Spleen (tissue), 11 donors: ENCODE data around the gene C2orf80. TPM values are rescaled to one million over a fixed set of nuclear protein-coding genes. Genes with fewer than 3 reads are reported as not detected.

Experiments used
- DNase-seq: peaks from one replicate; pipeline ENCODE4 v3.0.0-alpha.2; 2020
- H3K27ac ChIP-seq, 8 donors: fragments of 200-600 bp; sonication (generic) in 7 of 8; 1 replicate in 4 of 8; 2 replicates in 4 of 8; pipeline versions ENCODE4 v1.5.0 to v1.8.0; 2016 to 2021; ENCODE audit warnings: inconsistent platforms in 4 of 8, mild to moderate bottlenecking in 4 of 8, moderate library complexity in 1 of 8
- H3K27me3 ChIP-seq, 7 donors: fragments of 200-600 bp; sonication (generic) in 6 of 7; replicated peaks in 1 of 7; 1 replicate in 4 of 7; 2 replicates in 3 of 7; pipeline versions ENCODE4 v1.5.0 to v1.8.0; 2016 to 2021; ENCODE audit warnings: inconsistent platforms in 3 of 7, mild to moderate bottlenecking in 1 of 7
- H3K36me3 ChIP-seq, 6 donors: fragments of 200-600 bp; sonication (generic) in 5 of 6; 1 replicate in 4 of 6; 2 replicates in 2 of 6; pipeline versions ENCODE4 v1.5.0 to v1.8.0; 2016 to 2021; ENCODE audit warnings: inconsistent platforms in 2 of 6
- H3K4me1 ChIP-seq, 6 donors: fragments of 200-600 bp; sonication (generic) in 5 of 6; 1 replicate in 3 of 6; 2 replicates in 3 of 6; pipeline versions ENCODE4 v1.5.0 to v1.8.0; 2016 to 2021; ENCODE audit warnings: inconsistent platforms in 3 of 6
- H3K4me3 ChIP-seq, 8 donors: fragments of 200-600 bp; sonication (generic) in 7 of 8; 1 replicate in 4 of 8; 2 replicates in 4 of 8; pipeline versions ENCODE4 v1.5.0 to v1.8.0; 2016 to 2021; ENCODE audit warnings: inconsistent platforms in 4 of 8, mild to moderate bottlenecking in 4 of 8, moderate library complexity in 2 of 8
- H3K9me3 ChIP-seq, 8 donors: fragments of 200-600 bp; sonication (generic) in 7 of 8; 1 replicate in 4 of 8; 2 replicates in 4 of 8; pipeline versions ENCODE4 v1.5.0 to v1.8.0; 2016 to 2021; ENCODE audit warnings: inconsistent platforms in 4 of 8
- CTCF ChIP-seq, 11 experiments: fragments of 200-600 bp in 7 of 11; fragments of 450-650 bp in 4 of 11; sonication (generic) in 4 of 11; IDR thresholded peaks in 8 of 11; conservative IDR thresholded peaks in 3 of 11; 1 replicate in 7 of 11; 2 replicates in 4 of 11; pipeline versions ENCODE4 v1.4.0 to v1.8.0; 2016 to 2021; ENCODE audit warnings: antibody characterized with exemption in 11 of 11, inconsistent platforms in 4 of 11, mild to moderate bottlenecking in 1 of 11
- POLR2A ChIP-seq, 3 donors: fragments of 450-650 bp; IDR thresholded peaks; one replicate each; pipeline ENCODE4 v1.5.1; 2017; ENCODE audit warnings: antibody characterized with exemption in 3 of 3, mild to moderate bottlenecking in 1 of 3
- POLR2AphosphoS5 ChIP-seq, 3 donors: sonication (generic); formaldehyde crosslinking; IDR thresholded peaks; one replicate each; pipeline ENCODE4 v1.5.1; 2017; ENCODE audit warnings: antibody characterized with exemption in 3 of 3
- WGBS, 5 donors: extraction: QIAGEN DNeasy Blood & Tissue Kit in 3 of 5; methylation state at CpG; one replicate each; pipeline versions ENCODE4 v1.1.5 to v1.1.7; 2013 to 2018; 5-methylcytosine and 5-hydroxymethylcytosine counted together
- intact Hi-C: fragments of 100-400 bp; cut with DNase I; formaldehyde crosslinking; loops from one replicate; pipeline ENCODE4 v1.15.0; 2023; ENCODE audit warnings: low total_unique reads
- polyA plus RNA-seq, 3 donors: library from polyadenylated mRNA; stranded (reverse); fragments of 200-250 nt; gene quantifications; one replicate each; pipeline ENCODE4 v1.2.1, GENCODE V29; 2013
- total RNA-seq, 7 donors: library from RNA; depleted of rRNA in 3 of 7; stranded (reverse); fragments of >200 nt in 3 of 7; fragmentation: NEBNext Ultra II Directional in 4 of 7; extraction: Animal tissue kit (Norgen Biotek cat#: 25700) in 4 of 7; gene quantifications; one replicate each; pipeline versions ENCODE4 v1.1.0 to v1.2.1, GENCODE V29; 2016 to 2021
- donor health status: healthy with polysubstance abuse.
- donor health status: DM: no; HTN: no; CAD: no; lungs with moderate emphysema.
- donor health status: DM: no; HTN: no; CAD: no.
- donor health status: Bipolar disorder and iron deficiency.
- donor health status: healthy.
- donor health status: DM: no; HTN: no; CAD: no.
- donor health status: DM: yes; HTN: yes; CAD: no.

The C2orf80 gene
- total and polyA plus RNA-seq, 10 donors = not detected

- 82 to 90% (median 87%) methylated on average over 3 of the region's 3 CpGs for WGBS, 5 donors
- H3K36me3 ChIP-seq = no peaks in the 10 kb centered on the region
- intact Hi-C loops = no loop called here
Measured at GRCh38 chr2:208147759-208148158, 42.1 kb downstream of the C2orf80 start.

DNA sequence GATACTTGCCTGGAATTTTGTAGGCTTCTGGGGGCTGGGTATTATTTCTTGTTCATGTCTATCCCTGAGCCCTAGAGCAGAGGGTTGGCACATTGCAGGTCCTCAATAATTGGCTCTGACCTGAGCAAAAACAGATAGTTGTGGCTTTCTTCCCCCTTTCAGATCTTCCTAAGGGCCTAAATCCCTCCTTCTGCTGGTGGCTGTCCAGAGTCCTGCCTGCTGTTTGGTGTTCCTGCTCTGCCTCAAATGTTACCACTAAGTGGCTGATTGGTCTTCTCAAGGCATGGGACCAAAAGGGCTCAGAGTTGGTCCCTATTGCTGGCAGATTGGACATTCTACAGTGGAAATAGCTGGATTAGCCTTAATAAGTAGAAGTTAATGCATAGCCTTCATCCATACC is 42.8 kb downstream of the C2orf80 start:
- Histone ChIP-seq H3K27ac (no peak overlapping the region), H3K27me3 (no peaks in the 10 kb centered on the region), H3K36me3 (no peaks in the 10 kb centered on the region), H3K9me3 (peaks cover 0 to 11% (median 6%) of the 10 kb centered on the region in 8 donors), H3K4me1 (no peaks in the 10 kb centered on the region), H3K4me3 (no peak overlapping the region)
- intact Hi-C loops = no loop called here
- DNase-seq = no peak
- TF ChIP-seq POLR2A (IDR thresholded peaks at IDR 0.05) (no peak), POLR2AphosphoS5 (IDR thresholded peaks at IDR 0.05) (no peak), CTCF (IDR thresholded peaks at IDR 0.05 in 8 of 11, conservative IDR thresholded peaks at IDR 0.05 in 3 of 11) (no peak)

More at GRCh38 chr2:208147759-208148158, 42.1 kb downstream of the C2orf80 start:
- TF ChIP-seq CTCF (IDR thresholded peaks at IDR 0.05 in 8 of 11, conservative IDR thresholded peaks at IDR 0.05 in 3 of 11) (no peak), POLR2AphosphoS5 (IDR thresholded peaks at IDR 0.05) (no peak), POLR2A (IDR thresholded peaks at IDR 0.05) (no peak)
- no peaks in the 10 kb centered on the region for H3K4me1 ChIP-seq
- H3K9me3 ChIP-seq = peaks cover 0 to 13% (median 6%) of the 10 kb centered on the region in 8 donors
- H3K27me3 ChIP-seq = no peaks in the 10 kb centered on the region
- no peak overlapping the region for H3K4me3 ChIP-seq
- DNase-seq = no peak
- H3K27ac ChIP-seq = no peak overlapping the region

GRCh38 chr2:208146006-208146405 is 43.8 kb downstream of the C2orf80 start, which contains the start of gene CRYGB:
CRYGB (minus strand) TSS chr2:208146158; CDS start chr2:208146120, 38 bp downstream.
- H3K4me1 ChIP-seq = no peaks in the 10 kb centered on the region
- intact Hi-C loops = no loop called here
- no peak for DNase-seq
- no peaks in the 10 kb centered on the region for H3K36me3 ChIP-seq
- 58 to 90% (median 66%) methylated on average over 6 of the region's 6 CpGs for WGBS, 5 donors
- no peak within 1 kb of the TSS for H3K27ac ChIP-seq
- peaks cover 0 to 1% (median 0%) of the 10 kb centered on the region in 8 donors for H3K9me3 ChIP-seq
- no peaks in the 10 kb centered on the region for H3K27me3 ChIP-seq
- H3K4me3 ChIP-seq = no peak within 1 kb of the TSS
- TF ChIP-seq CTCF (IDR thresholded peaks at IDR 0.05 in 8 of 11, conservative IDR thresholded peaks at IDR 0.05 in 3 of 11) (no peak), POLR2A (IDR thresholded peaks at IDR 0.05) (no peak), POLR2AphosphoS5 (IDR thresholded peaks at IDR 0.05) (no peak)

GRCh38 chr2:208142925-208143799 is 46.7 kb downstream of the C2orf80 start:
- Histone ChIP-seq H3K9me3 (peaks cover 0 to 6% (median 2%) of the 10 kb centered on the region in 8 donors), H3K36me3 (no peaks in the 10 kb centered on the region), H3K27me3 (no peaks in the 10 kb centered on the region), H3K4me3 (no peak overlapping the region), H3K27ac (no peak overlapping the region), H3K4me1 (no peaks in the 10 kb centered on the region)
- DNase-seq = no peak
- WGBS, 5 donors = 64 to 94% (median 78%) methylated on average over 12 to 14 of the region's 14 CpGs
- no peak for TF ChIP-seq CTCF (IDR thresholded peaks at IDR 0.05 in 8 of 11, conservative IDR thresholded peaks at IDR 0.05 in 3 of 11)
- no peak for TF ChIP-seq POLR2AphosphoS5 (IDR thresholded peaks at IDR 0.05)
- TF ChIP-seq POLR2A (IDR thresholded peaks at IDR 0.05) = no peak
- intact Hi-C loops = no loop called here
